A204.1 (cell line): Measurements from ENCODE around the gene CYP27A1.

ENCODE experiments used
- FAIRE-seq: peaks from 2 replicates; lab custom pipeline; 2012; peaks lifted over from hg19 to GRCh38; lab: Jason Lieb, UNC

CYP27A1 gene

GRCh38 chr2:218811382-218811781 lies 29.4 kb downstream of the CYP27A1 start:
- FAIRE-seq, result no peak

DNA sequence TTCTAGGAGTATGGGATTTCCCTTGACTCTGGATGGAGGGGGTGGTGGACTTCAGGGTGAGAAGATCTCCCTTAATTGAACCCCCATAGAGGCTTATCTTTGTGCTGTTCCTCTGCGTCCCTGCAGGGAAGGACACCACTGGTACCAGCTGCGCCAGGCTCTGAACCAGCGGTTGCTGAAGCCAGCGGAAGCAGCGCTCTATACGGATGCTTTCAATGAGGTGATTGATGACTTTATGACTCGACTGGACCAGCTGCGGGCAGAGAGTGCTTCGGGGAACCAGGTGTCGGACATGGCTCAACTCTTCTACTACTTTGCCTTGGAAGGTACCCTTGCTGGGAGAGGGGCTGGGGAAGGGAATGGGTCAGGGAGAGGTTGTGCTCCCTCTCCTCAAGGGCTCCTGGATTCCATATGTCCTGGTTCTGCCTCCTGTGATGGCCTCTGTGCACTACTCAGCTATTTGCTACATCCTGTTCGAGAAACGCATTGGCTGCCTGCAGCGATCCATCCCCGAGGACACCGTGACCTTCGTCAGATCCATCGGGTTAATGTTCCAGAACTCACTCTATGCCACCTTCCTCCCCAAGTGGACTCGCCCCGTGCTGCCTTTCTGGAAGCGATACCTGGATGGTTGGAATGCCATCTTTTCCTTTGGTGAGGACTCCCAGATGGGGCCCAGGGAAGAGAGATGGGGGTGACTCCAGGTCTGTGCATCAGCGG lies 30.3 kb downstream of the CYP27A1 start:
- FAIRE-seq, result no peak

DNA sequence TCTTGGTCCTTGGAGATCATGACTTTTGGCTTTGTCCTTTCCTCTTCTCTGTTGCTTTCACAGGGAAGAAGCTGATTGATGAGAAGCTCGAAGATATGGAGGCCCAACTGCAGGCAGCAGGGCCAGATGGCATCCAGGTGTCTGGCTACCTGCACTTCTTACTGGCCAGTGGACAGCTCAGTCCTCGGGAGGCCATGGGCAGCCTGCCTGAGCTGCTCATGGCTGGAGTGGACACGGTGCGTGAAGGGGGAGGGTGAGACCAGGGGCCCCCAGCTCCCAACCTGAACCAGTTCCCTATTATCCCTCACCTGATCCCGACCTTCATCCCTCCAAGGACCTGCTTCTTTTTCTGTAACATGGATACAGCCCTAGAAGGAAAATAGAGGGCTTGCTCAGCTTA lies 30.9 kb downstream of the CYP27A1 start:
- no peak for FAIRE-seq

GRCh38 chr2:218813771-218814460 lies 32.0 kb downstream of the CYP27A1 start:
- no peak for FAIRE-seq

GRCh38 chr2:218814540-218815243 lies 32.7 kb downstream of the CYP27A1 start:
- no peak for FAIRE-seq

GRCh38 chr2:218815244-218815637 lies 33.3 kb downstream of the CYP27A1 start:
- FAIRE-seq, result no peak

GRCh38 chr2:218815649-218816048 lies 33.7 kb downstream of the CYP27A1 start:
- no peak for FAIRE-seq

DNA sequence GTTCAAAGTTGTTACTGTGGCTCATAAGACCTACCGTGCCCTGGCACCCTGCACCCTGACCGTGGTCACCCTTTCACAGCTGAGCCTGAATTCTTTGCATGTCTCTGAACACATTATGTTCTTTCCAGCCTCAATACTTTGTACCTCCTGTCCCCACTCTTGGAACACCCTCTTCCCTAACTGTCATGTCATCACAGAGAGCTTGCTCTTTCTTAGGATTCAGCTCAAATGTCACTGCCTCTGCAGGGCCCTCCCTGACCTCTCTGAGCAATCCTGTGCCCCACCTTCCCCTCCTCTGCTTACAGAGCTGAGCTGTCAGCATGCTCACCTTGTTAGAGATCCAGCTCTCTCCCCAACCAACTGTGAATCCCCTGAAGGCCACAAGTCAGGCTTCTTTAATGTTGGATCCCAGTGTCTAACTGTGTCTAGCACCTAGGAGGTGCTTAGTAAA lies 34.6 kb downstream of the CYP27A1 start:
- no peak for FAIRE-seq

- FAIRE-seq, result no peak
Measured at GRCh38 chr2:218819093-218819492, 37.1 kb downstream of the CYP27A1 start.

DNA sequence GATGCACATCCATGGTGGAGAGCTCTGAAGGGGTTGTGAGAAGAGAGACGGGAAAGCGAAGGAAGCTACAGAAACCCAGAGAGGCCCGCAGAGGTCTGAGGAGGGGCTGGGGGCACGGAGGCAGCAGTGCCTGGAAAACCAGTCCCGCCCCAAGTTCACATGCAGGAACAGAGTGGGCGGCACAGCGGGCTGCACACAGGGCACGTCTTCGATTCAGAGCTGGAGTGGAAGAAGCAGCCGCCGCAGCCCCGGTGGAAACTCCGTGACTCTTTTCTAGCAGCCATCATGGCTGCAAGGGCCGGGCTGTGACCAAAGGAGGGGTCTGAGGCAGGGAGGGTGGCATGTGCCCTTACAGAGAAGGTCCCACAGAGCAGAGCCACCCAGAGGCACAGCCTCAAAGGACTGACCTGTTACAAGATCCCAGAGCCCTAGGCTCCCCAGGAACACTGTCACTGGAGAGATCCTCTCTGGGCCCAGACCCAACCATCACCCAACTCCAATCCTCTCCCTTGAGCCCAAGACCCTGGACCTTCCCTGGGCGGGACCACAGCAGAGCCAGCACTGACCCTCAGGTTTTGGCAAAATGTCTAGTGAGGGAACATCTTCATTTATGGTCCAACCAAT lies 38.9 kb downstream of the CYP27A1 start:
- FAIRE-seq, result no peak

- FAIRE-seq, result no peak
Measured at GRCh38 chr2:218821605-218822211, 39.8 kb downstream of the CYP27A1 start.

GRCh38 chr2:218822622-218823021 lies 40.7 kb downstream of the CYP27A1 start:
- FAIRE-seq, result no peak

GRCh38 chr2:218823196-218823855 lies 41.4 kb downstream of the CYP27A1 start:
- no peak for FAIRE-seq

- FAIRE-seq, result no peak
Measured at GRCh38 chr2:218824004-218824403, 42.1 kb downstream of the CYP27A1 start.

GRCh38 chr2:218826791-218827190 lies 44.8 kb downstream of the CYP27A1 start:
- FAIRE-seq, result no peak

DNA sequence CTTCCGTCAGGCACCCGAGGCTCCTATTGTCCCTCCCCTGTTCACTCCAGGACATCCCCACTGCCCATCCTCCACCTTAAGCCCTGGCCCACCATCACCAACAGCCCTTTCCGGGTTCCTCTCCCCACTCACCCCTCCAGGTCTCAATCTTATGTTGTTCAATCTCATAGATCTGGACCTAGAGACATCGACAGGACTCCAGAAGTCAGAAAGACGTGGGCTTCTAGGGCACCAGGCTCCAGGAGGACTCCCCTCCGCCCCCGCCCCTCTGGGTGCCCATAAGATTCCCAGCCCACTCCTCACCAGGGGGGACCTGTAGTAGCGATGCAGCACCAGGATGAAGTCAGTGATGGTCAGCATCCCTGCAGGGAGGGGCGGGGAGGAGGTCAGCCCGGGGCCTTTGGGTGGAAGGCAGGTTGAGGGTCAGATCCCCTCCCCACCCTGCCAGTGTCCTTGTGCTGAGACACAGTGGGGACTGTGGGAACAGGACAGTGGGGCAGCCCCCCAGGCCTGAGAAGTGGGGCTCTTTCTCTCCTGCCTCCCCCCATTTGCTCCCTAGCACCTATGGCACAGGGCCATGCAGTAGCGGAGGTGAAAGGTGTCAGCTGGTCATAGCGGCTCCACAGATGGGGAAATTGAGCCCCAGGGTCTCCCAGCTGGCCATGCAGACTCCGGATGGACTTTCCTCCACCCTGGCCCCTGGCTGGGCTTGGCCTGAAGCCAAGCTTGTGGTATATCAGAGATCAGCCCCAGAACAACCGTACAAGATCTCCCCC lies 45.9 kb downstream of the CYP27A1 start:
- FAIRE-seq, result no peak

- FAIRE-seq, result no peak
Measured at GRCh38 chr2:218828477-218828778, 46.5 kb downstream of the CYP27A1 start.

DNA sequence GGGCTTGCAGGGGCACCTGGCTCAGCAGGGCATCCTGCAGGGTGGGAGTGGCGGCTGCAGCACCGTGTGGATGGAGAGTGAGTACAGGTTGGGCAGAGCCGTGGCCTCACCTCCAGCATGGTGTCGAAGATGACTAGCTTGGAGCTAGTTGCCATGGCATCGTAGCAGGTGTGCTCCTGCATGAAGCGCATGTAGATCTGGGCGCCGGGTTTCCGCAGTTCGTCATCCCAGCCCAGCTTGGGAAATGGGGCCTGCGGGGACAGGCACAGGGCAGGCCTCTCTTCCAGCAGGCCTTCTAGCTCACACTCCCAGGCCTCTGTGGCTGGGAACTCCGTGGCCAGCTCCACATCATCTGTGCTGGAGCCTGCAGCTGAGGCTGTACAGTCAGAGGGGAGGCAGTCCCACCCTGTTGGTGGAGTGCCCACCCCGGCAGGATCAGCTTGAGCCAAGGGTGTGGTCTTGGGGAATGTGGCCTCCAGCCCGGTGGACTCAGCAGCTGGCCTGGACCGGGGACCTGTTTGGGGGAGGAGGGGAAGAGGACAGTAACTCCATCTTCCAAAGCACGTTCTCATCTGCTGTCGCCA lies 48.0 kb downstream of the CYP27A1 start:
- no peak for FAIRE-seq

DNA sequence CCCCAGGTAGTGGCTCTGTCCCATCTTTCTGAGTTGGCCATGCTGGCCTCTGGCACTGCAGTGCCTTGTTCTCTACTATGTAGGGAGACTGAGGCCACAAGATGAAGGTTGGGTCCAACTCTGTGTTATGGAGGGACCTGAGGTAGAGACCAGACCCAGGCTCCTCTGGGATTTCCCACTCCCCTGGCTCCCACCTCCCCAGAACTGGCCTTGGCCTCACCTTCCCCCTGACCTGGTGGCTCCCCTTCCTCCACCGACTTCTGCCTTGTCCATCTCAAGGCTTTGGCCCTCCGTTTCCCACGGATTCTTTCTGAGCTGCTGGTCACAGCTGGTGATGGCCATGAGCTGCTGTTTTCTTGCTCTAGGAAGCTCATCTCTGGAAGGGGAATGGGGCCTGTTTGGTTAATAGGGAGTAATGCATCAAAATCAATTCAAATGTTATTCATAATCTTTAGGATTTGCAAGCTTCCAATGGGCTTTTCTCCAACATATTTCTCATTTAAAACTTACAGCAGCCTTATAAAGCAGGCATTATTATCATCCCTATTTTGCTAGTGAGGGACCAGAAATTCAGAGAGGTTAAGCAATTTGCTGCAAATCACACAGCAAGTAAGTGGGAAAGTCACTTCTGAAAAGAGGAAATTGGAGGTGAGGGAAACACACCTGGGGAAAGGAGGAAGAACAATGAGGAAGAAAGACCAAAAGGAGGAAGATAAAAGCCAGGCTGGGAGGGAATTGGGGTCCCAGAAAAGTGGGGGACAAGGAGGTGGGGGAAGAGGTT lies 48.8 kb downstream of the CYP27A1 start:
- FAIRE-seq, result no peak

DNA sequence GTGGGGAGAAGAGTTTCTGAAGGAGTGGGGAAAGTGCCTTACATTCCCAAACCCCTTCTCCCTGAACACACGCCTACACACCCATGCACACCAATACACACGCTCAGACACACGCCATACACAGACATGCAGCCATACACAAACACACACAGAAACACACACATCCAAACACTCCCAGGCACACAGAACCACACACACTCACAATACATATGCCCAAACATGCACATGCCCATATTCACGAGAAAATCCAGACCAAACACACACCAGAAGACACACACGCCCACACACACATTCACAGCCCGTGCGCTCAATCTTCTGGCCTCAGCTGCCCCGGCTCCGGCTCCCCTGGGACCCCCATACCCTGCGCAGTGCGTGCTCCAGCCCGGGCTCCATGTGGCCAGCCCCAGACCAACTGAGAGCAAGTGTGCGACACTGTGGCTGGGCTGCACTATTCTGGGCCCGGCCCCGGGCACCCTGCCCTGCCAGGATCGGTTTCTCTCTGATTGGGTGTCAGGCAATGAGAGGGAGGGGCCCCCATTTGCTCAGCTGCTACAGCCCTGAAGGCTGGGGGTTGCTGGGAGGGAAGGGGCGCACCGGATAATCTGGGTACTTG lies 49.5 kb downstream of the CYP27A1 start, which contains the start of gene PRKAG3:
PRKAG3 (minus strand) TSS at position 426 of the 613 bp plus-strand sequence.
- no peak for FAIRE-seq
